GM12865 (cell line): ENCODE results near the gene ESR1.

Source experiments
- DNase-seq: peaks from one replicate; pipeline ENCODE4 v3.0.0; 2010; ENCODE audit warnings: low read depth
- H3K4me3 ChIP-seq: 2 replicates; pipeline ENCODE4 v1.5.1; 2011; ENCODE audit warnings: mild to moderate bottlenecking, low read depth, low read length, control low read depth
- CTCF ChIP-seq: IDR thresholded peaks from 2 replicates; pipeline ENCODE4 v1.5.1; 2011; ENCODE audit warnings: low read length, control low read depth, low read depth, inconsistent platforms; ENCODE audit not compliant: insufficient read depth; ENCODE audit errors: missing control alignments

The ESR1 gene

GRCh38 chr6:151765444-151765886 lies 42.0 kb upstream of the ESR1 start:
- peak; percentile 57 for TF ChIP-seq CTCF
- H3K4me3 ChIP-seq = no peak overlapping the region
- DNase-seq = peak; percentile 63

GRCh38 chr6:151772446-151772845 lies 35.0 kb upstream of the ESR1 start:
- no peak for TF ChIP-seq CTCF
- no peak overlapping the region for H3K4me3 ChIP-seq
- DNase-seq = no peak

GRCh38 chr6:151773382-151773781 lies 34.1 kb upstream of the ESR1 start:
- no peak for TF ChIP-seq CTCF
- H3K4me3 ChIP-seq = no peak overlapping the region
- DNase-seq = no peak

- no peak for DNase-seq
These were observed 24.9 kb upstream of the ESR1 start for GRCh38 chr6:151782560-151782959.

GRCh38 chr6:151783692-151784091 lies 23.8 kb upstream of the ESR1 start:
- no peak overlapping the region for H3K4me3 ChIP-seq
- no peak for TF ChIP-seq CTCF
- DNase-seq = no peak

More at GRCh38 chr6:151782560-151782959, 24.9 kb upstream of the ESR1 start:
- no peak for TF ChIP-seq CTCF
- H3K4me3 ChIP-seq = no peak overlapping the region

- no peak for TF ChIP-seq CTCF
- DNase-seq = no peak
- H3K4me3 ChIP-seq = no peak overlapping the region
These were observed 22.9 kb upstream of the ESR1 start for GRCh38 chr6:151784441-151785214.
